A673 (cell line): ENCODE measurements around the gene SLC26A6. TPM values are rescaled to one million over a fixed set of nuclear protein-coding genes. Genes with fewer than 3 reads are reported as not detected.

Source experiments
- BruUV-seq: library from RNA; stranded (reverse); fragments of 400-500 nt; replicated peaks from 2 replicates; lab custom pipeline; 2021; lab: Mats Ljungman, UMichigan
- CTCF ChIA-PET: fragments of 300-600 bp; sonication (Branson Sonifier 250); formaldehyde crosslinking; loops from one replicate; lab custom pipeline; 2022; ENCODE audit warnings: antibody characterized with exemption; lab: Charles Lee
- POLR2A ChIA-PET: fragments of 300-600 bp; sonication (Branson Sonifier 250); formaldehyde crosslinking; loops from one replicate; lab custom pipeline; 2022; ENCODE audit warnings: antibody characterized with exemption; ENCODE audit not compliant: low non-redundant PET; lab: Charles Lee
- DNase-seq: peaks from one replicate; pipeline ENCODE4 v3.0.0-alpha.2; 2015; ENCODE audit warnings: low spot score
- H3K27ac ChIP-seq: fragments of 200-600 bp; sonication (generic); 2 replicates; pipeline ENCODE4 v1.5.1; 2016; ENCODE audit warnings: mixed run types, low read depth, mild to moderate bottlenecking, mixed read lengths, antibody characterized with exemption, low read length; ENCODE audit not compliant: poor library complexity, severe bottlenecking
- H3K27me3 ChIP-seq: fragments of 200-600 bp; sonication (generic); replicated peaks from 2 replicates; pipeline ENCODE4 v1.6.1; 2017; ENCODE audit warnings: mixed run types, low read depth, mild to moderate bottlenecking, mixed read lengths, antibody characterized with exemption, low read length; ENCODE audit not compliant: insufficient read depth, poor library complexity
- H3K36me3 ChIP-seq: fragments of 200-600 bp; sonication (generic); 2 replicates; pipeline ENCODE4 v1.6.1; 2016; ENCODE audit warnings: mixed run types, mild to moderate bottlenecking, mixed read lengths, antibody characterized with exemption, low read length; ENCODE audit not compliant: insufficient read depth, poor library complexity, severe bottlenecking
- H3K4me1 ChIP-seq: fragments of 200-600 bp; sonication (generic); 2 replicates; pipeline ENCODE4 v1.6.1; 2017; ENCODE audit warnings: mixed run types, mild to moderate bottlenecking, mixed read lengths, antibody characterized with exemption, low read length; ENCODE audit not compliant: insufficient read depth, poor library complexity, severe bottlenecking
- H3K4me3 ChIP-seq: fragments of 200-600 bp; sonication (generic); 2 replicates; pipeline ENCODE4 v1.5.1; 2016; ENCODE audit warnings: low read depth, mixed run types, mild to moderate bottlenecking, mixed read lengths, low read length; ENCODE audit not compliant: poor library complexity, severe bottlenecking
- H3K9me3 ChIP-seq: fragments of 200-600 bp; sonication (generic); 2 replicates; pipeline ENCODE4 v1.6.1; 2016; ENCODE audit warnings: mixed run types, low read depth, mild to moderate bottlenecking, mixed read lengths, antibody characterized with exemption, low read length; ENCODE audit not compliant: poor library complexity, severe bottlenecking
- EZH2 ChIP-seq: fragments of 200-600 bp; sonication (generic); IDR thresholded peaks from 2 replicates; pipeline ENCODE4 v1.6.1; 2017; ENCODE audit warnings: borderline replicate concordance, low read depth, mild to moderate bottlenecking, mixed read lengths, antibody characterized with exemption, low read length; ENCODE audit not compliant: poor library complexity, severe bottlenecking
- intact Hi-C: fragments of 100-400 bp; cut with micrococcal nuclease; formaldehyde crosslinking; loops from one replicate; pipeline ENCODE4 v1.10.0; 2022; ENCODE audit not compliant: unreplicated experiment
- total RNA-seq: library from RNA; stranded (reverse); gene quantifications from 2 replicates; pipeline ENCODE4 v1.2.3, GENCODE V29; 2021
- TF ChIP-seq, protein P1 (sequence below): fragments of 300-800, 200-600 bp; sonication (generic); conservative IDR thresholded peaks from 2 replicates; pipeline ENCODE4 v1.5.1; 2017; ENCODE audit warnings: low read depth, mild to moderate bottlenecking, antibody characterized with exemption, low read length, moderate library complexity, mixed read lengths

SLC26A6 gene
- total RNA-seq, 1 experiment from 2014 or later = 12.6 TPM

DNA sequence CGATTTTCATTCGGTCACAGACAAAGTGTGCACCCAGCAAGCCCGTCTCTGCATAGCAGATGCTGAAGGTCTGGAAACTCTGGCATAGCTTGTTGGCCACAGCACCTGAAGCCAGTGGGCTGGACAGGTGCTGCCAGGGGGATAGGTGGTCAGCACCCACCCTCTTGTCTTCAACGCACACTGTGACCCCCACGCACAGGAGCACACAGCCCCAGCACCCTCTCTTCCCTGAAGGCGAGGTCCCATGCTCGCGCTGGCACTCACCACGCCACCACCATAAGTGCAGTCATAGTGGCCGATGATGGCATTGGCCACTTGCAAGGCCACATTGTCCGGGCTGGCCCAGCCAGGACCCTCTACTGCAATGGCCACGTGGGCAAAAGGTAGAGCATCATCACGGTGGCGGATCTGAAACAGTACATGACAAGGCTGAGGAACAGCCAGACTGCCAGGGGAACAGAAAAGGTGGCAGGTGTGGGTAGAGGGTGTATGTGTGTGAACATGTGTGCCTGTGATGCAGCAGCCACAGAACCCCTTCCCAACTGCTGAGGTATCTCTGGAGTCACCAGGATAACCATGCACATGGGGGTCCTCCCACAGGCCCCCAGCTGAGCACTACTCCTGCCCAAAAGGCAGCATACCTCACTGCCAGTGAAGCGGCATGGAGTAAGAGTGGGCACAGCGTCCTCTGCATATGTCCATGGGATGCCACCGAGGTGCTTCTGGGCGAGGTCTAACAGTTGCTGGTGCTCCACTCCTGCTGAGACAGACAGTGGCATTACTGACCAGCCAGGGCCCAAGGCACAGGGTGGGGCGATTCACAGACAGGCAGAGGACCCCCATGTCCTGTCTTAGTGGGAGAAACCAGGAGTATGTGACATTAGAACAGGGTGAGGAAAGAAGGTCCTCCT lies 34.3 kb downstream of the SLC26A6 start:
- ChIA-PET CTCF (no interaction called here), POLR2A (no interaction called here)
- Histone ChIP-seq H3K4me3 (no peak overlapping the region), H3K36me3 (peaks cover 35% of the 10 kb centered on the region), H3K27me3 (no peaks in the 10 kb centered on the region), H3K4me1 (peaks cover 15% of the 10 kb centered on the region), H3K9me3 (no peaks in the 10 kb centered on the region), H3K27ac (no peak overlapping the region)
- no TSS peak for BruUV-seq
- intact Hi-C loops = no loop called here
- DNase-seq = no peak
- no peak for TF ChIP-seq EZH2
- TF ChIP-seq, protein P1, sequence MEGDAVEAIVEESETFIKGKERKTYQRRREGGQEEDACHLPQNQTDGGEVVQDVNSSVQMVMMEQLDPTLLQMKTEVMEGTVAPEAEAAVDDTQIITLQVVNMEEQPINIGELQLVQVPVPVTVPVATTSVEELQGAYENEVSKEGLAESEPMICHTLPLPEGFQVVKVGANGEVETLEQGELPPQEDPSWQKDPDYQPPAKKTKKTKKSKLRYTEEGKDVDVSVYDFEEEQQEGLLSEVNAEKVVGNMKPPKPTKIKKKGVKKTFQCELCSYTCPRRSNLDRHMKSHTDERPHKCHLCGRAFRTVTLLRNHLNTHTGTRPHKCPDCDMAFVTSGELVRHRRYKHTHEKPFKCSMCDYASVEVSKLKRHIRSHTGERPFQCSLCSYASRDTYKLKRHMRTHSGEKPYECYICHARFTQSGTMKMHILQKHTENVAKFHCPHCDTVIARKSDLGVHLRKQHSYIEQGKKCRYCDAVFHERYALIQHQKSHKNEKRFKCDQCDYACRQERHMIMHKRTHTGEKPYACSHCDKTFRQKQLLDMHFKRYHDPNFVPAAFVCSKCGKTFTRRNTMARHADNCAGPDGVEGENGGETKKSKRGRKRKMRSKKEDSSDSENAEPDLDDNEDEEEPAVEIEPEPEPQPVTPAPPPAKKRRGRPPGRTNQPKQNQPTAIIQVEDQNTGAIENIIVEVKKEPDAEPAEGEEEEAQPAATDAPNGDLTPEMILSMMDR = no peak

DNA sequence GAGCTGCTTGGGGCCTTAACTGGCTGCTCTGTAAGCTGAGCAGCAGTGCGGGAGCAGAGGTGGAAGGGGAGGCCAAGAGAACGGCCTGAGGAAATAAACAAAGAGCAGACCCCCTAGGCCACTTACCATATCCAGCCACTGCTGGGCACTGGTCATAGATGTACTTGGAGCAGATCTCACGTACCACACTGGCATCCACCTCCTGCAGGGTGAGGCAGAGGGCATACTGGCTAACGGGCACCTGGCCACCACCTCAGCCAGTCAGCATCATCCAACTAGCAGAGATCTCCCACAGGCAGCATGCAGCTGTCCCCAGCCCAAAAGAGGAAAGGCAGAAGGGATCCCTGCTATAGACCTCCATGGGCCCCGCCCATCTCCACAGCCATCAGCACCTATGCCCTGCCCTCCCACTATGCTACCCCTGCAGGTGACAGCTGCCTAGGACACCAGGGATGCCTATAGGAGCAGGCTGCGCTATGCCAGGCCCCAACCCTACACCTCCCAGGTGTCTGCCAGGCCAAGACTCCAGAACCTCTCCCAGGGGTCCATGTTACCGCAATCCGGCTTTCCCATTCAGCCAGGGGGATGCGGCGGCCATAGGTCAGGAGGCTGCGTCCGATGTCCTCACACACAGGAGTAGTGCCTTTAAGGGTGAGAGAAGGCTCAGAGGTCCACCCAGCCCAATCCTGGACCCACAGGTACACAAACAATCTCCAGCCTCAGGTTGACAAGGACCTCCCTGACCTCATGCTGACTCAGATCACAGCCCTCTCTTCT lies 35.6 kb downstream of the SLC26A6 start:
- peaks cover 23% of the 10 kb centered on the region for H3K36me3 ChIP-seq
- TF ChIP-seq, protein P1 = no peak
- TF ChIP-seq EZH2 = no peak
- H3K27me3 ChIP-seq = no peaks in the 10 kb centered on the region
- H3K4me3 ChIP-seq = no peak overlapping the region
- intact Hi-C loops = no loop called here
- no peak for DNase-seq
- ChIA-PET POLR2A (no interaction called here), CTCF (no interaction called here)
- H3K9me3 ChIP-seq = no peaks in the 10 kb centered on the region
- BruUV-seq = no TSS peak
- H3K27ac ChIP-seq = no peak overlapping the region
- peaks cover 24% of the 10 kb centered on the region for H3K4me1 ChIP-seq

DNA sequence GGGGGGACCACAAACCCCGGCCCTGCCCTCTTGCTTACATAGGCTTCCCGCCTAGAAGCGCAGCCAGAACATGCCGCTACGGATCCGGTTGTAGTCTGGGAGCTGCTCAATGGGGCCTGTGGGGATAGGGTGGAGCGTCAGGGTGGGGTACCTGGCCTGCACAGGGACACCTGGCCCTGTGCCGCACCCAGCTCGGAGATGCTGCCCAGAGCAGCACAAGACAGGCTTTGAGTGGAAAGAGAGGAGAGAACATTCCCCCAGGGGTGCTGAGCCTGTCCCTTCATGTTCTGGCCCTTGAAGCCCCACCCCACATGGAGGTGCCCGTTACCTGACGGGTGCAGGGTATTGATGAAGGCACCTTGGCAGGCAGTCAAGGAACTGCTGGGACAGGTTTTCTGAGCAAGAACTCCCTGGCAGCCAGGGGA lies 36.2 kb downstream of the SLC26A6 start:
- TF ChIP-seq EZH2 = no peak
- TF ChIP-seq, protein P1 = no peak
- ChIA-PET POLR2A (no interaction called here), CTCF (no interaction called here)
- peaks cover 24% of the 10 kb centered on the region for H3K4me1 ChIP-seq
- H3K27ac ChIP-seq = no peak overlapping the region
- no peak for DNase-seq
- BruUV-seq = no TSS peak
- no peaks in the 10 kb centered on the region for H3K27me3 ChIP-seq
- no peaks in the 10 kb centered on the region for H3K9me3 ChIP-seq
- no peak overlapping the region for H3K4me3 ChIP-seq
- peaks cover 17% of the 10 kb centered on the region for H3K36me3 ChIP-seq
- intact Hi-C loops = no loop called here
